Hepatocyte (in vitro differentiated cells): ENCODE data around the gene ARHGAP45. TPM values are rescaled to one million over a fixed set of nuclear protein-coding genes. Genes with fewer than 3 reads are reported as not detected.

Experiments
- DNase-seq: peaks from one replicate; pipeline ENCODE4 v3.0.0-alpha.2; 2016; ENCODE audit warnings: low spot score
- H2AFZ ChIP-seq: fragments of 200-600 bp; sonication (generic); 2 replicates; pipeline ENCODE4 v1.6.0; 2016; ENCODE audit warnings: antibody characterized with exemption, mild to moderate bottlenecking
- H3K27ac ChIP-seq: fragments of 200-600 bp; sonication (generic); 2 replicates; pipeline ENCODE4 v1.5.1; 2016; ENCODE audit warnings: mild to moderate bottlenecking
- H3K27me3 ChIP-seq: fragments of 200-600 bp; sonication (generic); 2 replicates; pipeline ENCODE4 v1.6.1; 2016
- H3K36me3 ChIP-seq: fragments of 200-600 bp; sonication (generic); replicated peaks from 2 replicates; pipeline ENCODE4 v1.5.1; 2016; ENCODE audit warnings: low read depth; ENCODE audit not compliant: insufficient read depth
- H3K4me1 ChIP-seq: fragments of 200-600 bp; sonication (generic); 2 replicates; pipeline ENCODE4 v1.5.1; 2016; ENCODE audit warnings: mild to moderate bottlenecking, moderate library complexity; ENCODE audit not compliant: insufficient read depth
- H3K4me2 ChIP-seq: fragments of 200-600 bp; sonication (generic); 2 replicates; pipeline ENCODE4 v1.6.0; 2016
- H3K4me3 ChIP-seq: fragments of 200-600 bp; sonication (generic); 2 replicates; pipeline ENCODE4 v1.5.1; 2016; ENCODE audit warnings: mild to moderate bottlenecking
- H3K79me2 ChIP-seq: fragments of 200-600 bp; sonication (generic); 2 replicates; pipeline ENCODE4 v1.6.0; 2017; ENCODE audit warnings: mild to moderate bottlenecking
- H3K9me2 ChIP-seq: fragments of 200-600 bp; sonication (generic); replicated peaks from 2 replicates; pipeline ENCODE4 v1.6.0; 2017; ENCODE audit warnings: mild to moderate bottlenecking; ENCODE audit not compliant: insufficient read depth
- H3K9me3 ChIP-seq: fragments of 200-600 bp; sonication (generic); 2 replicates; pipeline ENCODE4 v1.5.1; 2016; ENCODE audit warnings: low read depth, mild to moderate bottlenecking
- H4K20me1 ChIP-seq: fragments of 200-600 bp; sonication (generic); 2 replicates; pipeline ENCODE4 v1.6.0; 2016; ENCODE audit warnings: mild to moderate bottlenecking; ENCODE audit not compliant: insufficient read depth, poor library complexity, severe bottlenecking
- EZH2 ChIP-seq: fragments of 200-600 bp; sonication (generic); IDR thresholded peaks from 2 replicates; pipeline ENCODE4 v1.6.1; 2016; ENCODE audit warnings: antibody characterized with exemption, mild to moderate bottlenecking, borderline replicate concordance
- EZH2phosphoT487 ChIP-seq: fragments of 200-600 bp; sonication (generic); IDR thresholded peaks from one replicate; pipeline ENCODE4 v1.6.1; 2018; ENCODE audit warnings: antibody characterized with exemption, mild to moderate bottlenecking, low read depth, moderate library complexity; ENCODE audit not compliant: unreplicated experiment, severe bottlenecking
- WGBS: methylation state at CpG from one replicate; pipeline ENCODE4 v1.1.6; 2016; ENCODE audit warnings: low lambda C conversion rate; ENCODE audit errors: missing lambda C conversion rate; 5-methylcytosine and 5-hydroxymethylcytosine counted together
- polyA plus RNA-seq: library from polyadenylated mRNA; unstranded; fragments of >200 nt; fragmentation: Nextera tagmentation; extraction: Ambion mirVana; gene quantifications from 2 replicates; pipeline ENCODE4 v1.2.1, GENCODE V29; 2016
- total RNA-seq: library from RNA; depleted of rRNA; stranded (reverse); fragments of >200 nt; gene quantifications from 2 replicates; pipeline ENCODE4 v1.2.3, GENCODE V29; 2014
- TF ChIP-seq, protein P1 (sequence below): fragments of 200-600 bp; sonication (generic); IDR thresholded peaks from 2 replicates; pipeline ENCODE4 v1.5.1; 2016; ENCODE audit warnings: antibody characterized with exemption, mild to moderate bottlenecking; ENCODE audit not compliant: poor library complexity

ARHGAP45 gene
- total and polyA plus RNA-seq, 2 experiments from 2014 or later, result 12.9 to 18.3 TPM

DNA sequence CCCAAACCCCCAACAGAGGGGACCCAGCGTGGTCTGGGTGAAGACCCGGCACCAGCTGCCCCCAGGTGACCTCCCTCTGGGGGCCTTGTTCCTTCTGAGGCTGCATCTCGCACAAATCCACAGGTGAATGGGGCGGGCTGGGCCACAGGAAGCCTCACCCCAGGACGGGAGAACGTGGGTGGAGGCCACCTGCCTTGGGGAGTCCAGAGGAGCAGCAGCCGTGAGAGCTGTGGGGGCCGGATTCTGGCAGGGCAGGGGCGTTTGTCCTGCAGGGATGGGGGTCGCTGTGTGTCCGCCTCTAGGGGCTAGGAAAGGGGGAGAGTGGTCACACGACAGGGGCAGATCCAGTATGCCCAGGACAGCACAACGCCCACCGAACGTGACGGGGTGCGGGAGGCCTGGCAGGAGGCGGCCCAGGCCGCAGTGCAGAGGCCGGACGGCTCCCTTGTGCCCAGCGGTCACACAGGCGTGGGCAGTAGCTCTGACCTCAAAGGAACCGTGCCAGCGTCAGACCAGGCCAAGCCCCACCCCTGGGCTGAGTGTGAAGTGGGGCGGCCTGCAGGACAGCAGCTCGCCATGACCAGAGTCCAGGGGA, 21.5 kb downstream of the ARHGAP45 start:
- DNase-seq, result no peak
- 97% methylated on average over 23 of the region's 27 CpGs for WGBS
- Histone ChIP-seq H3K79me2 (peaks cover 18% of the 10 kb centered on the region), H3K27ac (no peak overlapping the region), H3K9me3 (no peaks in the 10 kb centered on the region), H3K4me3 (no peak overlapping the region), H4K20me1 (peaks cover 2% of the 10 kb centered on the region), H3K4me1 (peaks cover 1% of the 10 kb centered on the region), H3K27me3 (no peaks in the 10 kb centered on the region), H3K4me2 (no peak overlapping the region), H3K9me2 (no peaks in the 10 kb centered on the region), H2AFZ (no peak overlapping the region), H3K36me3 (no peaks in the 10 kb centered on the region)
- TF ChIP-seq, protein P1, sequence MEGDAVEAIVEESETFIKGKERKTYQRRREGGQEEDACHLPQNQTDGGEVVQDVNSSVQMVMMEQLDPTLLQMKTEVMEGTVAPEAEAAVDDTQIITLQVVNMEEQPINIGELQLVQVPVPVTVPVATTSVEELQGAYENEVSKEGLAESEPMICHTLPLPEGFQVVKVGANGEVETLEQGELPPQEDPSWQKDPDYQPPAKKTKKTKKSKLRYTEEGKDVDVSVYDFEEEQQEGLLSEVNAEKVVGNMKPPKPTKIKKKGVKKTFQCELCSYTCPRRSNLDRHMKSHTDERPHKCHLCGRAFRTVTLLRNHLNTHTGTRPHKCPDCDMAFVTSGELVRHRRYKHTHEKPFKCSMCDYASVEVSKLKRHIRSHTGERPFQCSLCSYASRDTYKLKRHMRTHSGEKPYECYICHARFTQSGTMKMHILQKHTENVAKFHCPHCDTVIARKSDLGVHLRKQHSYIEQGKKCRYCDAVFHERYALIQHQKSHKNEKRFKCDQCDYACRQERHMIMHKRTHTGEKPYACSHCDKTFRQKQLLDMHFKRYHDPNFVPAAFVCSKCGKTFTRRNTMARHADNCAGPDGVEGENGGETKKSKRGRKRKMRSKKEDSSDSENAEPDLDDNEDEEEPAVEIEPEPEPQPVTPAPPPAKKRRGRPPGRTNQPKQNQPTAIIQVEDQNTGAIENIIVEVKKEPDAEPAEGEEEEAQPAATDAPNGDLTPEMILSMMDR, result no peak
- no peak for TF ChIP-seq EZH2phosphoT487
- TF ChIP-seq EZH2, result no peak

DNA sequence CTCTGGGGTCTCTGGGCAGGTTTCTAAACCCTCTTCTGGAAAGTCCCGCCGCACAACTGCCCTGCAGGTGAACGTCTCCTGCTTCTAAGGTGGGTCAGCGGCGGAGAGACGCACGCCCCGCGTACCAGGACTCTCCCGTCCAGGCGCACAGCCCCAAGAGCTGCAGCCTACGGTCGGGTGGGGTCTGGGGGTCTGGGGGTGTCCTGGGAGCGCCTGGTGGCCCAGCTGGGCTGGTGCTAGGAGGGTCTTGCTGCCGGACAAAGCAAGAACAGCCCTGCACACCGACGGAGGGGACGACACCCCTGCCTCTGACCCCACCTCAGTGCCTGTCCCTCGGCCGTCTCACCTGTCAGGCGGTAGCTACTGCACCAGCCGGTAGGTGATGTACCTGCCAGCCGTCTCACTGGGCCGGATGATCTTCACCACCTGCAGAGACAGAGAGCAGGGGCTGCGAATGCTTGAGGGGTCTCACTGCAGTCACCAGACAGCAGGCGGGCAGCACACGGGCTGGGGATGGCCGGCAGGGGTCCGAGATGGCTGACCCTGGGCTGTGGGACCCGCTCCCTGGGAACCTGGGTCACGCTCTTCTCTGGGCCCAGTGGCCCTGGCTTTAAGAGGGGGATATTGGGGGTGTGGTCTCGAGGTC, 22.3 kb downstream of the ARHGAP45 start:
- TF ChIP-seq EZH2phosphoT487, result no peak
- TF ChIP-seq EZH2, result no peak
- TF ChIP-seq, protein P1, result no peak
- no peak for DNase-seq
- Histone ChIP-seq H3K36me3 (no peaks in the 10 kb centered on the region), H4K20me1 (peaks cover 6% of the 10 kb centered on the region), H3K27ac (no peak overlapping the region), H3K79me2 (peaks cover 26% of the 10 kb centered on the region), H3K4me2 (no peak overlapping the region), H3K4me3 (no peak overlapping the region), H3K9me2 (no peaks in the 10 kb centered on the region), H3K27me3 (no peaks in the 10 kb centered on the region), H3K4me1 (peaks cover 8% of the 10 kb centered on the region), H2AFZ (no peak overlapping the region), H3K9me3 (no peaks in the 10 kb centered on the region)
- WGBS, result 97% methylated on average over 29 of the region's 32 CpGs

DNA sequence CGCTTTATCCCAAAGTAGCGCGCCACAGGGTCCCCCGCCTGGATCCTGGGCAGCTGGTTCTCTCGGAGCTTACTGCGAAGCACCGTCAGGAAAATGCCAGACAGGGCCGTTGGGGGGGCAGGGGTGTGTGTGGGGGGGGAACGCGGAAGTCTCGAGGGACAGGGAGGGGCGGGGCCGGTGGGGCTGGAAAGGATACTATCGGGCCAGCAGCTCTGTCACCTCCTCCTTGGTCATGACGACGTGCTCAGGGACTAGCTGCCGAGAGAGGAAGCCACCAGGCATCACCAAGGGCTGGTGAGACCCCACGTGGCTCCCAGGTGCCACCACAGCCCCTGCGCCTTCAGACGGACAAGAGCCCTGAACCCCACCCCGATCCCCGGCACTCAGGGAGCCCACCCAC, 22.9 kb downstream of the ARHGAP45 start:
- no peak overlapping the region for H2AFZ ChIP-seq
- peaks cover 12% of the 10 kb centered on the region for H4K20me1 ChIP-seq
- peaks cover 9% of the 10 kb centered on the region for H3K4me1 ChIP-seq
- DNase-seq, result no peak
- TF ChIP-seq, protein P1, result no peak
- TF ChIP-seq EZH2 (no peak), EZH2phosphoT487 (no peak)
- no peak overlapping the region for H3K4me3 ChIP-seq
- H3K27me3 ChIP-seq, result no peaks in the 10 kb centered on the region
- H3K9me3 ChIP-seq, result no peaks in the 10 kb centered on the region
- H3K27ac ChIP-seq, result no peak overlapping the region
- no peaks in the 10 kb centered on the region for H3K9me2 ChIP-seq
- no peaks in the 10 kb centered on the region for H3K36me3 ChIP-seq
- 97% methylated on average over 12 of the region's 22 CpGs for WGBS
- peaks cover 32% of the 10 kb centered on the region for H3K79me2 ChIP-seq
- H3K4me2 ChIP-seq, result no peak overlapping the region
